ENCODE data around the gene RABAC1. TPM values are rescaled to one million over a fixed set of nuclear protein-coding genes. Genes with fewer than 3 reads are reported as not detected.
A peak's percentile ranks its signal among the peaks of the same experiment; 100 is the strongest.

The RABAC1 gene
- total and polyA plus RNA-seq, 2 of the 8 experiments (the other 6 are each of a cell fraction or from before 2014, with no cell fraction given): 124 to 439 TPM

- TF ChIP-seq RNF2 (IDR thresholded peaks at IDR 0.05; ENCODE audit: borderline replicate concordance, low read depth, low read length, missing control alignments, poor library complexity, severe bottlenecking): no peak
- no peak for TF ChIP-seq ATF2 (IDR thresholded peaks at IDR 0.05; ENCODE audit: low read length)
- peak; percentile 15; the same call in 1 of the 2 replicates for TF ChIP-seq MAX (IDR thresholded peaks at IDR 0.05)
- TF ChIP-seq SUZ12 (IDR thresholded peaks at IDR 0.05; ENCODE audit: low read length): no peak
- no peak for TF ChIP-seq JUND (IDR thresholded peaks at IDR 0.05; ENCODE audit: low read length)
- no peak for TF ChIP-seq ZNF274 (IDR thresholded peaks at IDR 0.05; ENCODE audit: borderline replicate concordance, extremely low read depth, low read length)
- TF ChIP-seq POU5F1 (IDR thresholded peaks at IDR 0.05; ENCODE audit: low read depth, low read length): no peak
- no peak for TF ChIP-seq YY1 (IDR thresholded peaks at IDR 0.05; ENCODE audit: low read depth, low read length)
- TF ChIP-seq CBX5 (IDR thresholded peaks at IDR 0.05; ENCODE audit: low read depth, low read length): no peak
Measured at GRCh38 chr19:41958367-41959055, 610 bp downstream of the RABAC1 start (continued).

All from H1 (cell line).